GM12872 (cell line): Measurements from ENCODE around the gene TJP1.

ENCODE experiments used
- TF ChIP-seq, protein P1 (sequence below): IDR thresholded peaks from 3 replicates; pipeline ENCODE4 v1.5.1; 2011; ENCODE audit warnings: low read depth, mild to moderate bottlenecking, low read length, moderate library complexity; ENCODE audit not compliant: insufficient read depth

Gene TJP1

DNA sequence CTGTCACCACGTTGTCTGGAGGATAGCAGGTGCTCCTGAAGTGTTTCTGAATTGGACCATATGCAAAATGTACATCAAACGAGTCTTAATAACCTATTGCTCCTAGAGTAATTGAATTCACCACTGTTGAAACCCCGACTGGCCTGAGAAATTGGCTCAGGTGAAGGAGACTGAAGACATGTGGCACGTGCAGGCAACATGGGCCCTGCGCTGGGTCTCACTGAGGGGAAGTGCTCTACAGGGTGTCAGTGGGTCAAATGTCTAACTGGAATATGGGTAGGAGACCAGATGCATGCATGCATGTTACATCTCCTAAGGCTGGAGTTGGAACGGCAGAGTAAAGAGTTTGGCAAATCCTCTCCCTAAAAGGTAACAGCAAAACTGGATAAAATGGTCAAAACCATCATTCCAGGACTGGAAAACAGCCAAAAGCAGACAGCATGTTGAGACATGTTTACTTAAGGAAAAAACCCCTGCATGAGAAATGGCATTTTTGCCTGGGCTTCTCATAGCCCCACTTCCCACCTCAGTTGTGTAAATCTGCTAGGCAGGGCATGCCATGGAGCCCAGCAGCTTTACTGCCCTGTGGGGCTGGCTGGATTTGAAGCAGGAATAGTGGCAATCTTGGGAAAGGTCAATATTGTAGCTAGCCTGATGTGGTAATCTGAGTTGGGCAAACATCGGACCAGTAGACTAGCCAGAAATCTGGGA, 131.3 kb downstream of the TJP1 start:
- TF ChIP-seq, protein P1, sequence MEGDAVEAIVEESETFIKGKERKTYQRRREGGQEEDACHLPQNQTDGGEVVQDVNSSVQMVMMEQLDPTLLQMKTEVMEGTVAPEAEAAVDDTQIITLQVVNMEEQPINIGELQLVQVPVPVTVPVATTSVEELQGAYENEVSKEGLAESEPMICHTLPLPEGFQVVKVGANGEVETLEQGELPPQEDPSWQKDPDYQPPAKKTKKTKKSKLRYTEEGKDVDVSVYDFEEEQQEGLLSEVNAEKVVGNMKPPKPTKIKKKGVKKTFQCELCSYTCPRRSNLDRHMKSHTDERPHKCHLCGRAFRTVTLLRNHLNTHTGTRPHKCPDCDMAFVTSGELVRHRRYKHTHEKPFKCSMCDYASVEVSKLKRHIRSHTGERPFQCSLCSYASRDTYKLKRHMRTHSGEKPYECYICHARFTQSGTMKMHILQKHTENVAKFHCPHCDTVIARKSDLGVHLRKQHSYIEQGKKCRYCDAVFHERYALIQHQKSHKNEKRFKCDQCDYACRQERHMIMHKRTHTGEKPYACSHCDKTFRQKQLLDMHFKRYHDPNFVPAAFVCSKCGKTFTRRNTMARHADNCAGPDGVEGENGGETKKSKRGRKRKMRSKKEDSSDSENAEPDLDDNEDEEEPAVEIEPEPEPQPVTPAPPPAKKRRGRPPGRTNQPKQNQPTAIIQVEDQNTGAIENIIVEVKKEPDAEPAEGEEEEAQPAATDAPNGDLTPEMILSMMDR = no peak

DNA sequence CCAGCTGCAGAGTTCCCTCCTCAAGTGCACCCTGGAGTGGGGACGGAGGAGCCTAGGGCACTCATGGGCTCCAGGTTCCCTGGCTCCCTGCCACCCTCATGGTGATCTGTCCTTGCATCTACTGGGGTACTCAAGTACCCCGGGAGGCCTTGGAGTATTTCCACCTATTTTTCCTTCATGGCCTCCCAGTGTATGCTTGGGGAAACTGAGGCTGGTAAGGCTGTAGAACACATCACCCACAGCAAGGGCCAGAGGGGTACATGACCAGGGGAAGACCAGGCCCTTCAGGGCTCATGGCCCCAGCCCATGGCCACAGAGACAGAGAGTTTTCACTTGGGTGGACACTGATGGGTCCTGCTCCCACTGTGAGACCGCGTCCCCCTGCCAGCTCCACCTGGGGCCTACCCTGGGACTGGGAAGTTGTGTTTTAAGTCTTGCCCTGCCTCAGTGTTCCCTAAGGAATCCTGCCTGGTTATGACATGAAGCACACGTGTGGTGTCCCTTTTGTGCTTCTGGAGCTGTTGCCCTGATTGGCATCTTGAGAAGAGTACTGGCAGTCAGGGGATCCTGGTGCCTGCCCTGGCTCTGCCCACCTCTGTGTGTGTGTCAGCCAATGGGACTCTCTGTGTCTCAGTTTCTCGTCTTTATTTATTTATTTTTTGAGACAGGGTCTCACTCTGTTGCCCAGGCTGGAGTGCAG, 132.8 kb downstream of the TJP1 start:
- TF ChIP-seq, protein P1 = no peak

DNA sequence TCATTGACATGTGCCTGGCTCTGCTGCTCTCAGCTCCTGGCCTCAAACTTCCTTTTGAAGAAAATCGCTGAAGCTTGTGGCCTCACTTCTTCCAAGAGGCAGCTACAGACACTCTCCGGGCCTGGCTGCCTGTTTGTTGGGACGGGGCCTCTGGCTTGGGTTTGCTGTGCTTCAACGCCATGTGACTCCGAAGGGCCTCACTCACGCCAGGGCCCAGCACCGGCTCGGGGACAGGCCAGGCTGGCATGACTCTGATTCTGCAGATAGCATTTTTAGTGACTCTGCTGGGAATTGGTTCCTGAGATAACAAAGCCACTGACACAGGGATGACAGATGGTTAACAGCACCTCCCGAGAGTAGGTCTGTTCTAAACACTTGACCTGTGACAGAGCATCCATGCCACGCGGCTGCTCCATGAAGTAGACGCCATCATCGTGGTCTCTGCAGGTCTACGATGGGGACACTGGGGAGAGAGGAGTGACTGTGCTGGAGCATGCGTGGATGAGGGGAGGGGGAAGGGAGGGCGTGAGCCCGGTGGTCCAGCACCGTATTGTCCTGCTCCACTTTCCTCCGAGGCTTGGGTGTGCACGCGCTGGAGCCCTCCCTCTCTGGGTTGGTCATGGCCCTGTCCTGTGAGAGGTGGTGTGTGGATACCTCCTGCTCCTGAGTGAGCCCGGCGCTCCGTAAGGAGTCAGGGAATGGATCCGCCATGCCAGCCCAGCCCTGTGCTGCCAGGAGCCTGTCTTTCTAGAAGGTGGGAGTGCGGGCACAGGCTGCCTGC, 133.6 kb downstream of the TJP1 start:
- TF ChIP-seq, protein P1 = no peak

DNA sequence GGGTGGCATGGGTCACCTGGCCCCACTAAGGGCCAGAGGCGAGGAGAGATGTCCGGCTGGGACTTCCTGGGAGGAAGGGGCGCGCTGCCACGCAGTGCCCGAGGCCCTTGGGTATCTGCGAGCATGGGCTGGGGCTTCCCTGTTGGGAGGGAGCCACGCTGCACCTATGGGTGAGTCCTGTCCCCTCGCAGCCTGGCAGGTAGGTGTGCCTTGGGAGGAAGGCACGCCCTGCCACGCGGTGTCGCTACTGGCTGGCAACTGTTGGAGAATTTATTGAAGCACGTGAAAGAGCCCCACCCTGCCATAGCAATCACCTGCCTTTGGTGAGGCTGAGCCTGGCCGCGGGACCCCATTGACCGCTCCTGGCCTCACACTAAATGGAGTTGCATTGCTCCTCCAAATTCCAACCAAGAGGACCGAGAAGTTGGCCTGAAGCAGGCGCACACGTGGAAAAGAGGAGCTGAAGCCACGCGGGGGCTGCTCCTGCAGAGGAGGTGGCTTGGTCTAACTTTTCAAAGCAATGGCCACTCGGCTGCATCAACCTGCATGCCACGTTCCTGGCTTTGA, 134.2 kb downstream of the TJP1 start:
- TF ChIP-seq, protein P1 = no peak

DNA sequence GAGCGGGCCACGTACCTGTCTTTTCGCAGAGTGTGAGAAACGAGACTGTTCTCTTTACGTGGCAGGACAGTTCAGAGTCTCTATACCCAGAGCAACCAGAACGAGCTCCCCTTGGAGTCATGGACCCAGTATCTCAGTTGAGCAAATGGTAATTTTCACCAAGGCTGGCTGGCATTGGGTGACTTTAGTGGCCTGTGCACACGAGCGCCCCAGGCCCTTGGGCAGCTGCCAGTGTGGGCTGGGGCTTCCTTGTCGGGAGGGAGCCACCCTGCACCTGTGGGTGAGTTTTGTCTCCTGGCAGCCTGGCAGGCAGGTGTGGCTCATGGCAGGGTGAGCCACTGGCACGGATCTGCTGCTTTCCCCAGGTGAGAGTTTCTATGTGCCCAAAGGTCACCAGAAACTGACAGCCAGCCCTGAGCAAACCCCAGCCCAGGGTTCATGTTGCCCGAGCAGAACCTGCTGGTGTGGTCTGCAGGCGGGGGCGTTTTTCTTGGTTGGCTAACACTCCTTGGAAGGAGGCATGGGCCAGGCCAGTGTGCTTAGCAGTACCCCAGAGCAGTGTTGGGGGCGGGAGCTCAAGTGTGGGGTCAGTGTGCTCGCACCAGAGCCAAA, 135.0 kb downstream of the TJP1 start:
- TF ChIP-seq, protein P1 = no peak

DNA sequence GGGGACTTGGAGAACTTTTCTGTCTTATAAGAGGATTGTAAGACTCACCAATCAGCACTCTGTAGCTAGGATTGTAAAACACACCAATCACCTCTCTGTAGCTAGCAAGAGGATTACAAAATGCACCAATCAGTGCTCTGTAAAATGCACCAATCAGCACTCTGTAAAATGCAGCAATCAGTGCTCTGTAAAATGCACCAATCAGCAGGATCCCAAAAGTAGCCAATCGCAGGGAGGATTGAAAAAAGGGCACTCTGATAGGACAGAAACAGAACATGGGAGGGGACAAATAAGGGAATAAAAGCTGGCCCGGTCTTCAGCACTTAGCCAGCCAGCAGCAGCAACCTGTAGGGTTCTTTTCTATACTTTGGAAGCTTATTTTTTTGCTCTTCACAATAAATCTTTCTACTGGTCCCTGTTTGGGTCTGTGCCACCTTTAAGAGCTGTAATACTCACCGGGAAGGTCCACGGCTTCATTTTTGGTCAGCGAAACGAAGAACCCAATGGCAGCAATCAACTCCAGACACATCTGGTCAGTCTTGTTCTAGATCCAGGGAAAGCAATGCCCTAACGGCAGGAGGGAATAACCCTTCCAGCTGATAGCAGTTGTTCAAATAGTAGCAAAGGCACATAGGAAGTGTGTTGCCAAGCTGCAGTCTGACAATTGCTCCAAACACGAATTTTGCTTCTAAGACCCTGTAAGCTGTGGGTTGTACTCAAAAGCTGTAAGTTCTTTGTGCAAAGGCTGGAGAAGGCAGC, 135.6 kb downstream of the TJP1 start:
- TF ChIP-seq, protein P1 = no peak
